ENCODE results near the gene ADRB2.

ADRB2 gene

DNA sequence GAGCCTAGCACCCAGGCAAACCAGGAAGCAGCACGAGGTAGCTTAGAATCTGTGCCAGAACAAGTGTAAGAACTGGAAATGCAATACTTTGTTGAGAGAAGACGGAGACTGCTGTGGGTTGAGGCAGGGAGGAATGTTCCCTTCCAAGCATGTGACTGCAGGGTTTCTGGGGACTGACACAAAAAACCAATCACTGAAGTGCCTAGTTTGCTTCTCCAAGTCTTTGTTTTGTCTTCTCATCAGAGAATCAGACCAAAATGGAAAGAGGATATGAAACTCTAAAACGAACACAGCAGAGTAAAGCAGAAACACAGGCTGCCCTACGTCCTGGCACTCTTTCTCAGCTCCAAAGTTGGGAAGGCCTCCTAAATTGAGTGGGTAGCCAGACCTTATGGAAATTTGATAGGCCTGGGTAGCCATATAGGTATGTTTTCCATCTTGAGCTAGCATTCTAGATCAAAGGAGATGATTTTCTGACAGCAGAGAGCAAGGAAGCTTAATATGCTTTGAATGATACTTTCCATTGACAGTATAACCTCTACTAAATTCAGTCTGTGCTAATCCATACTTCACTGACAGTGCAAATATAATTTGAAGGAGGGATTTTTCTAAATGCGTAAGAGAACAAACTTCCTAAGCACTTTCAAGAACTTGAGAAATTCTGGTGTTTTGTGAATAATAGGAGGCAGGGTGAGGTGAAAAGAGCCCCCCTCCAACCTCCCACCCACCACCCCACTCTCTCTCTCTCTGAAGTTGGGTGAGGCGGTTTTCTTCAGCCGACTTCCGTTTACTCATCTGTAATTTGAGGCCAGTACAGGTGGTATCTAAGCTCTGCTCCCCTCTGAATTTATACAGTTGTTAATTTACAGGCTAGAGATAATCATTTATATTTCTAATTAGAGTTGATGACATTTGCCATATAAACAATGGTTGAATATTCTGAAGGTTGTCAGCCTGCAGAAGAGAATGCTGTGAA is 5.5 kb downstream of the ADRB2 start:
- no peak for DNase-seq (ENCODE audit: low spot score)

DNA sequence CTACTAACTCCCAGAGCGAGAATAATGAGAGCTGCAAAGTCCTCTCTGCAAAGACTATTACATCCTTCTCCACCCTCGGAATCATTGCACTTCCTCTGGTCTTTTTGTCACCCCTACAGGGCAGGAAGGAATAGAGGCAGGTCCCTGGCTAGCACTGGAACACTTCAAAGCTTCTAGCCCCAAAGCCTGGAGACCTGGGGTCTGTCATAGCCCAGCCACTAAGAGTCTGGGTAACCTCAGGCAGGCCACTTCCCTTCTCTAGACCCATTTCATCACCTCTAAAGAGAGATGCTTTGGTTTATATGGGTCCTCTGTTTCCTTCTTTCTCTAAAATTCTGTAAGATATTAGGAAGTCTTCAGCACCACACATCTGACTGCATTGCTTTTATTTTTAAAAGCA is 6.7 kb downstream of the ADRB2 start:
- DNase-seq (ENCODE audit: low spot score), result no peak

- DNase-seq (ENCODE audit: low spot score), result no peak
Observed at GRCh38 chr5:148833925-148834324, 7.5 kb downstream of the ADRB2 start.

- DNase-seq (ENCODE audit: low spot score), result no peak
Observed at GRCh38 chr5:148834689-148835088, 8.3 kb downstream of the ADRB2 start.

GRCh38 chr5:148836272-148837250 is 10.2 kb downstream of the ADRB2 start:
- DNase-seq (ENCODE audit: low spot score), result no peak

- DNase-seq (ENCODE audit: low spot score), result no peak
Observed at GRCh38 chr5:148837383-148837782, 11.0 kb downstream of the ADRB2 start.

- no peak for DNase-seq (ENCODE audit: low spot score)
Observed at GRCh38 chr5:148838357-148838756, 11.9 kb downstream of the ADRB2 start.

GRCh38 chr5:148839960-148840359 is 13.5 kb downstream of the ADRB2 start:
- no peak for DNase-seq (ENCODE audit: low spot score)

DNA sequence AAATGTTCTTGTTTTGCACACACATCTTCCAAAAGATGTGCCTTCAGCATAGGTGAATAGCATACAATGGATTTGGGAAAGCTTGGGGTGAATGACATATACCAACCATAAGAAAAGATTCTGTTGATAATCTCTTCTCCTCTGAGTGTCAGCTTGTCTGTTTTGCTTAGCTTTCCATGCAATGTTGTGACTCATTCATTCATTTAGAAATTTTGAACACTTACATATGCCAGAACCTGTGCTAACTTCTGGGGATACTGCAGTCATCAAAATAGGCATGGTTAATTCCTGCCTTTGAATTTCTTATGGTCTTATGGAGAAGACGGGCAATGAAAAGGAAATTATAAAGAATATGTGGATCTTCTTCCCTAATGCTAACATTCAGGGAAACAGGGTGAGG is 14.1 kb downstream of the ADRB2 start:
- DNase-seq (ENCODE audit: low spot score), result no peak

DNA sequence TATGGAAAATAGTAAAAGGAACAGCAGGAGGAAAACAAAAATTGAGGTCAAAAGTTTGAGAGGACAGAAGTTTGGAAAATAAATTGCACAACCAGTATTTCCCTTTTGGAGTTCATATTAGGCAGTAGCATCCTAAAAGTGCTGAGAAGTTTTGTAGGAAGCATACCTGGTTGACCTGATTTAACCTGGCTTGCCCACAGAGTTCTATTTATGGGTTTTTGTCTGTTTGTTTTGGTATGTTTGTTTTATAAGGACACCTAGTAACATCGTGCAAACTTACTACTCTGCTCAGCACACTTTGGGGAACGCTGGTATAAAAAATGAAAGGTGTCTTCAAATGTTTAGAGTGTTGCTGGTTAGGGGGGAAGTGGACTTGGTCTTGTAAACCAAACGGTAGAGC is 15.1 kb downstream of the ADRB2 start:
- no peak for DNase-seq (ENCODE audit: low spot score)

- no peak for DNase-seq (ENCODE audit: low spot score)
Observed at GRCh38 chr5:148842161-148842560, 15.8 kb downstream of the ADRB2 start.

DNA sequence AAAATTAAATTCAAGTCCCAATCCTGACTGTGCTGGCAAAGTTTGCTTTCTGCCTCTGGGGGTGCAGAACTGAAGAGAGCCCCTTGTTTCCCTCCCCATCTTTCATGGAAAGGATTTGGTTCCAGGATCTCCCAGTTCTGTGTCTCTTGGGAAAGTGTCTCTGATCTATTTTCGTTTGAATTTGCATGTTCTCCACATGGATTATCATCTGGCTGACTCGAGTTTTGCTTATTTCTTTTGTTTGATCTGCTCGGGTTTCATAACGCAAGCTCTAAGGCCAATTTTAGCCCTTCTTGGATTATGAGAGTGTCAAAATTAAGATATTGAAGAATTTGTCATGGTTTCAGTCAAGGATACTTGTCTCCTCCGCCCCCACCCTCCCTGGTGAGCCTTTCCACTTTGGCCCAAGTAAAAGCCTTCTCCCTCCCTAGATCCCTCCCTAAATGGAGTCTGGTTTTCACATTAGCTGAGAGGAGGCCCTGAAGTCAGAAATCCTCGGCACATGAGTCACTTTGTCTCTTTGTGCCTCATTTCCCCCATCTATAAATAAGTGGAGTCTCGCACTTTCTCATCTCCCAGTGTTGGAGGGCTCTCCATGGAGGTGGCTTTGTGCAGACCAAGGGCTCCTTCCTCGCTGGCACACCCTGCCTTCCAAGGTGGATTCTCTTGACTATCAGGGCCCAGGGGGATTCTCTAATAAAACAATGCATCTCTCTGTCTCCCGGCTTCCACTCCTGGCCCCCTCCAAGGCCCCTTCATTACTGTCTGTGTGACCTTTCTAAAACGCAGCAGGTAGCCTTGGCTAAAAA is 17.3 kb downstream of the ADRB2 start:
- no peak for DNase-seq (ENCODE audit: low spot score)

- DNase-seq (ENCODE audit: low spot score), result no peak
Observed at GRCh38 chr5:148844433-148845280, 18.2 kb downstream of the ADRB2 start.

- no peak for DNase-seq (ENCODE audit: low spot score)
Observed at GRCh38 chr5:148846930-148847329, 20.5 kb downstream of the ADRB2 start.

GRCh38 chr5:148847456-148847855 is 21.0 kb downstream of the ADRB2 start:
- no peak for DNase-seq (ENCODE audit: low spot score)

DNA sequence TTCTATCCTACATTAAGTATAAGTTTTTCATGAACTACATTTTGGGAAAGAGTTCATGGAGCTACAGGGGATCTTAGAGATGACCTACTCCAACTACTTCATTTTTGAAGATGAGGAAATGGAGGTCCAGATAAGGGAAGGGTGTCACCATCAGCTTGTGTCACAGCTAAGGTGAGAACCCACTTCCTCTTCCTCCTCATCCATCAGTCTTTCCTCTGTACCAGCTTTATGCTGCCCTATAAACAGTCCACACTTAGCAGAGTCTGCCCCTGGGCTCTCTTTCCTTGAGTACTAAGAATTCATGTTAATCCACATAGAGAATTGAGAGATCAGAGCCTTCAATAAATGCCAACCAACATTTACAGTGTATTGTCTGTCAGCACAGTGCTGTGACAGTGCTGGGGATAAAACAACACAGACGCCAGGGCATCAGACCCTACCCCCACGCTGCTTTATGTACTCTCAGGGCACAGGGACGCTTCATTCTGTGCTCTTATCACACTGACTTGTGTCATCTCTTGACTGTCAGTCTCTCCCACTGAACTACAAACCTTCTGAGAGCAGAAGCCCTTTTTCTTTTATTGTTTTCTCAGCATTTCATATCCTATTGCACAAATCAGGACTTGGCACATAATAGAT is 22.1 kb downstream of the ADRB2 start:
- no peak for DNase-seq (ENCODE audit: low spot score)

DNA sequence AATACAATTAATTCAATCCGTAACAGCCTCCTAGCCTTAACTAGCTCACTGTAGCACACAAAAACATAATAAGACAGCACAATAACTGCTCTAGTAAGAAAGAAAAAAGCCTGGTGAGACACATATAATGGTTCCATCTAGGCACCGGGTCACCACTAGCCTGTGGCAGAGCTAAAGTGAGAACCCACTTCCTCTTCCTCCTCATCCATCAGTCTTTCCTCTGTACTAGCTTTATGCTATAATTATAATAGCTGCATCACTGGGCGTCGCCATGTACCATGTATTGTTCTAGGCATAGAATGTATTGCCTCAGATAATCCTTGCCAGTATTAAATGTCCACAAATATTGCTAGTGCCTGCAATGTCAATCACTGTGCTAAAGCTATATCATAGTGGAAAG is 23.1 kb downstream of the ADRB2 start:
- no peak for DNase-seq (ENCODE audit: low spot score)

GRCh38 chr5:148850836-148851235 is 24.4 kb downstream of the ADRB2 start:
- DNase-seq (ENCODE audit: low spot score), result no peak

DNA sequence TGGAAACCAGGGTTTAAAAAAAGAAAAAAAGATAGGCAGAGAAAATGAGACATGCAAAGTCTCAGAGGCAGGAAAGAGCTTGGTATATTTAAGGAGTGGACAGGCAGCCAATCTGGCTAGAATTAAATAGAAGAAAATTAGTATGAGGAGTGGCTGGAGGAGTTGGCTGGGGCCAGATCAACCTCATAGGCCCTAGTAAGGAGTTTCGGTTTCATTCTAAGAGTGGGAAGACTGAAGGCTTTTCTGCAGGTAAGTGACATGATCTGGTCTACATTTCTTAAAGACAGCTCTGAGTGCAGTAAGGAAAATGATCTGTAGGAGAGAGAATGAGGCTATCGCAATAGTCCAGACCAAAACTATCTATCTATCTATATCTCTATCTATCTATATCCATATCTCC is 27.5 kb downstream of the ADRB2 start:
- no peak for DNase-seq (ENCODE audit: low spot score)

- DNase-seq (ENCODE audit: low spot score), result no peak
Observed at GRCh38 chr5:148855249-148856008, 29.0 kb downstream of the ADRB2 start.

Measured in hematopoietic multipotent progenitor cell treated with erythropoietin and hydrocortisone succinate and interleukin-3 and kit ligand, for 17 days (in vitro differentiated cells).